CD4-positive, alpha-beta T cell treated with Interleukin-1 beta for 1 hour (primary cell): ENCODE measurements around the gene KLHDC7B.
A peak's percentile ranks its signal among the peaks of the same experiment; 100 is the strongest.

Source experiments
- DNase-seq, 2 donors: peaks; one replicate each; pipeline ENCODE4 v3.0.0-alpha.2; 2020 to 2022

Gene KLHDC7B

DNA sequence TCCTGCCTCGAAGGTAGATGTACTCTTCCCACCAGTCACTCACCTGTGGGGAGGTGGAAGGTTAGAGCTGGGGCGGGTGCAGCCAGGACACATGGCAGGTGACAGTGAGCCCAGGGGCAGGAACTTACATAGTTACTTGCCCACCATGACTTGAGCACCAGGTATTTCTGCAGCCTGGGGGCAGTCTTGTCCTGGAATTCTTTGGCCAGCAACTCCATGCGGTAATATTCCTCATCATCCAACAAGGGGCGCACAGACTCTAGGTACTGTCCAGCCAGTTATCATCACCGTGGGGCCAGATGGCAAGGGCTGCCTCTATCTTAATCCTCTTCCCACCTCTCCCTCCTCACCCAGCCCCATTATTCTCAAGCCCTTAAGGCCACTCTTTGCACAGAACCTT, 30.4 kb downstream of the KLHDC7B start:
- no peak for DNase-seq

DNA sequence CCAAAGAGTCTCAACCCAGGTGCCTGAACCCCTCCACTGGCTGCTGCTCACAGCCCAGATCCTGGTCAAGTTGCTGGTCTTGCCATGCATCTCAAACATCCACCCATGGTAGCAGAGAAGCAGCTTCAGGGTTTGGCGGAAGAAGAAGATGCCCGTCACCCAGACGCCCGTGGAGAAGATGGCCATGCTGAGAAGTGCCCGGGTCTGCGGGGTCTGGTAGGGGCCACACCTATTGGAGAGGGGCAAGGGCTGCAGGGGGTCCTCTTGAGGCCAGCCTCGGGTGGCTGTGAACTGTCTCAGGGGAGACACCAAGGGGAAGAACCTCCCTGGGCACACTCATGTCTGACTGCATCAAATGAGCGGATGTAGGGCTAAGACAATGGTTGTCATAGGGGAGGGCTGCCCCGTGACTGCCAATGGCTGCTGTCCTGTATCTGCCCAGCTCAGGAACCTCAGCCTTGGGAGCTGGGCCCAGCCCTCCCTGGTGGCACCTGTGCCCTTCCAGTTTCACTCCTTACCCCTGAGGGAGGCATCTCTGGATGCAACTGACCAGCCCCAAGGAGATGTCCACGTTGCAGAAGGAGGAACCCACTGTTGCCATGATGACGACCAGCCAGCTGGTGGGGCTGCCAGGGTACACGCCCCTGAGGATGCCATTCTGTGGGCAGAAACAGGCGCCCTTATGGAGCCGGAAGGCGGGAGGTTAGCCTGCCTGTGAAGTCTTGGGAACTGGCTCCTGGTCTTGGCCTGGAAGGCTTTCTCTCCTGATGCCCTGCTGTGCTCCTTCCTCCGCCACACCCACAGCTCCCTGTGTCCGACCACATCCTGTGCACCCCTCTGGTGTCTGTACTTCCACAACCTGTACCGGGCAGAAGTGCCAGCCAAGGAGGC, 31.4 kb downstream of the KLHDC7B start:
- peak in 1 of 2 donors; percentile 29 for DNase-seq

DNA sequence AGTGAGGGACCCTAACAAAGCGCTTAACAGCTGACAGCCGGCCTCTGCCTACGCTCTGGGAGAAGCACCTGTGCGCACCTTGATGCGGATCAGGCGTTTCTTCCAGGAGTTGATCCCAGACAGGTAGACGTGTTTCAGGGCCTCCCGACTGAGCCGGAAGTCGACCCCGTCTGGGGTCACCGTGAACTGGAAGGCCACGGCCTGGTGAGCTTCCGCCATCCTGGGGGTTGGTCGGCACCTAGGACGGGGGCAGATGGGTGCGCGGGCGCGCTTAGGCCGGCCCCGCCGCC, 31.9 kb downstream of the KLHDC7B start:
- DNase-seq: no peak

DNA sequence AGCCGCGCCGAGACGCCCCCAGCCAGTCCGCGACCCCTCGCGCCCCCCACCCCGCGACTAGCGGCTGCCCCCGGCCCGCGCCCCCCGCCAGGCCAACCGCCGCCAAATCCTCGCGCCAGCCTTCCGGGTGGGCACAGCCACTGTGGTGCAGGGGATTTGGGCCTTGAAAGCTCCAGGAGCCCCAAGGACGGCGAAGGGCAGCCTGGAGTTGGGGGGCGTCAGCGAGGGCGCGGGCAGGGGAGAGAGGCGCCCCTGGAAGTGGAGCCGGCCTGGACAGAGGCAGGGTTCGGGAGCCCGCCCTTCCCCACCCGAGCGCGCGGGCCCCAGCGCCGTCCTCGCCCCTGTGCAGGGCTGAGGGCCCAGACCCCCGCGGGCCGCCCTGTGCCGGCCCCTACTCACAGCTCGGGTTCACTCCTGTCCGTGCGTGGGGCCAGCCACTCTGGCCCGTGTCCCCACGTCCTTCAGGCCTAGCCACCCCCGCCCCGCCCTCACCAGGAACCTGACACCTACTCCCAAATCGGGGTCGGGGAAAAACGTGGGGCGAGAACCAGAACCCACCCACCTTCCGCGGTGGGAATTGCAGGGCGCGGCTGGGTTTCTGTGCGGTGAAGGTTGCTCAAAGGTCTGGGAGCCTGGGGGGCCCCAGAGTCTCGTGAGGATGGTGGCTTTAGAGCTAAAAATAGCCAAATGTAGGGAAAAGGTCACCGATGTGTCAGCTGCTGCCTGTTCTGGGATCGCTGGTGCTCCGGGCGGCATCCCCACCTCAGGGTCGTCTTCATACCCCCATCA, 32.5 kb downstream of the KLHDC7B start, which contains the start of gene CPT1B:
CPT1B (minus strand) TSS at position 441 of the 789 bp plus-strand sequence. CDS start 512 bp downstream, outside the sequence.
- DNase-seq: no peak

DNA sequence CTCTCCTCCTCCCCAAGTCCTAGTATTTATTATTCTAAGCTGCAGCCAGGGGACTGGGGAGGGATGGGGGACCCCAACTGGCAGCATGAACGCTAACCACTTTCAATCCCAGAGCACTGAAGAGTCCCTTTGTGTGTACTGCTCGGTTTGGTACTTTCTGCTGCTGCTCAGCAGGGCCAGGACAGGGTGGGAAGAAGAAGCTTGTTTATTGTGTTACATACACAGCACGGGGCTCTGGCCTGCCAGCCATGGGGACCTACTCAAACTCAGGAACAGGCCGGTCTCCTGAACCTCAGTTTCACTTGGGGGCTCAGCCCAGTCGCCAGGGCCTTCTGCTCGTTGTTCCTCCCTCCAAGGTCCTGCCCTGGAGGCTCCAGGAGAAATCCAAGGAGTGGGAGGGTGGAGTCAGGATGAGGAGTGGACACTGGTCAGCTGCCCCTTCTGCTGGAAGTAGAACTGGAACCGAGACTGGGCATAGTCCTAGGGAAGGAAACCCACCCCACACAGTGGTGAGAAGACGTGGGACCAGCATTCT, 33.1 kb downstream of the KLHDC7B start:
- no peak for DNase-seq

DNA sequence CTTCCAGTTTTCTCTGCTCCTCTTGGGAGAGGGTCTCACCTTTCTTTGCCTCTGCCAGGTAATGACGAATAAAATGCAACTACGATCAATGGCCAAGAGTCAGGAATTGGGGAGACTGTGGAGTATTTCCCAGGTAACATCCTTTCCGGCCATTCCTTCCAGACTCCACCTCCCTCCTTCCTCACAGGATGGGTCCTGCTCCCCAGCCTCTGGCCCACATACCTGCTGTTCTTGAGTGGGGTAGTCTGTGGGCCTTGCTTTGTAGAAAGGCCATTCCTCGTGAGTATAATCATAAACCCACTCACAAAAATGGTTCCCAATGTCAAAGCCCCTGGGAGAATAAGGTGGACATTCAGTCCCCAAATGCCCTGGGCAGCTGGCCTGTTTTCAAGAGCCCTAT, 34.1 kb downstream of the KLHDC7B start:
- DNase-seq: no peak

DNA sequence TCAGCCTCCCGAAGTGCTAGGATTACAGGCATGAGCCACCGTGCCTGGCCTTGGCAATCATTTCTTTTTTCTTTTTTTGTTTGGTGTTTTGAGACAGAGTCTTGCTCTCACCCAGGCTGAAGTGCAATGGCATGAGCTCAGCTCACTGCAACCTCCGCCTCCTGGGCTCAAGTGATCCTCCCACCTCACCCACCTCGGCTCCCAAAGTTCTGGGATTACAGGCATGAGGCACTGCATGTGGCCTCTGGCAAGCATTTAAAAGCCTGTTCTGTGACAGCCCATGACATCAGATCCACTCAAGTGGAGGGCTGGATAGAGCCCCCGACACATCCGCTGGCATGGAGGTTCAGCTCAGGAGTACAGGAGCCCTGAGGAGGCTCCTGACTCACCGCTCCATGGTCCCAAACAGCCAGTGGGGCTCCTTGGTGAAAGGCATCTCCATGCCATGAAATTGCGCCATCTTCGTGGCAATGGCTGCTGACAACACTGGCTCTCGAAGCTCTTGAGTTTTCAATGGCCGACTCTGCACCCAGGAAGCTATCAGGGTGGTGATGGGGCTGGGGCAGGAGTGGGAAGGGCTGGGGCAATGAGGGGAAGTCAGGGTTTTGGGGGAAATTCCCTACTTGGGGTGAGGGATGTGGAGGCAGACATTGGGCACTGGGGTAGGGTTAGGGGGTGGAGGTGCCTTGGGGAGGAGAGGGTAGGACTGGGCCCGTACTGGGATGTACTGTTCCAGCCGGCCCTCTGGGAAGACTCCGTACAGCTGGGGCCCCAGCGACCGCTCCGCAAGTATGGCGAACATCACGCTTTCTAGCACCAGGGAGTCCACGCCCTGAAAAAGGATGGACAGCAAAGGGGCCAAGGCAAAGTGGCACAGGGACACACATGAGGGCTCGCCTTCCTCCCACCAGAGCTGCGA, 35.6 kb downstream of the KLHDC7B start:
- DNase-seq: no peak

DNA sequence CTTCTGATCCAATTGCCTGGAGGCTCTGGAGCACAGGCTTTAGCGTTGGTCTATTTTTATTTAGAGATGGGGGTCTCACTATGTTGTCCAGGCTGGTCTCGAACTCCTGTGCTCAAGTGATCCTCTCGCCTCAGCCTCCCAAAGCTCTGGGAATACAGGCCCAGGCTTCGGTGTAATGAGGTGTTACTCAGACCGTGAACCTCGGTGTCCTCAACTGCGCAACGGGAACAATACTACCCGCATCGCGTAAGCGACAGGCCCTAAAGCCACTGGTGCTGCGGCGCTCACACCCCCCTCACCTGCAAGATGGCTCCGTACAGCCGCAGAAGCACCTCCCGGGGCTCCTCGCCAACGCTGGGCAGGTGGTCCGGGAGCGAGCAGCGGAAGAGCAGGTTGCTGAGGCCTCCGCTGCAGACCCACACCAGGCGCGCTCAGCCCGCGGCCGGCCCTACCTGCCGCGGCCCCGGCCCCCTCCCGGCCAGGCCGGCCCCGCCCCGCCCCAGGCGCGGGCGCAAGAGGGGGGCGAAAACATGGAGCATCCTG, 36.3 kb downstream of the KLHDC7B start:
- peak in 1 of 2 donors; percentile 17 for DNase-seq

DNA sequence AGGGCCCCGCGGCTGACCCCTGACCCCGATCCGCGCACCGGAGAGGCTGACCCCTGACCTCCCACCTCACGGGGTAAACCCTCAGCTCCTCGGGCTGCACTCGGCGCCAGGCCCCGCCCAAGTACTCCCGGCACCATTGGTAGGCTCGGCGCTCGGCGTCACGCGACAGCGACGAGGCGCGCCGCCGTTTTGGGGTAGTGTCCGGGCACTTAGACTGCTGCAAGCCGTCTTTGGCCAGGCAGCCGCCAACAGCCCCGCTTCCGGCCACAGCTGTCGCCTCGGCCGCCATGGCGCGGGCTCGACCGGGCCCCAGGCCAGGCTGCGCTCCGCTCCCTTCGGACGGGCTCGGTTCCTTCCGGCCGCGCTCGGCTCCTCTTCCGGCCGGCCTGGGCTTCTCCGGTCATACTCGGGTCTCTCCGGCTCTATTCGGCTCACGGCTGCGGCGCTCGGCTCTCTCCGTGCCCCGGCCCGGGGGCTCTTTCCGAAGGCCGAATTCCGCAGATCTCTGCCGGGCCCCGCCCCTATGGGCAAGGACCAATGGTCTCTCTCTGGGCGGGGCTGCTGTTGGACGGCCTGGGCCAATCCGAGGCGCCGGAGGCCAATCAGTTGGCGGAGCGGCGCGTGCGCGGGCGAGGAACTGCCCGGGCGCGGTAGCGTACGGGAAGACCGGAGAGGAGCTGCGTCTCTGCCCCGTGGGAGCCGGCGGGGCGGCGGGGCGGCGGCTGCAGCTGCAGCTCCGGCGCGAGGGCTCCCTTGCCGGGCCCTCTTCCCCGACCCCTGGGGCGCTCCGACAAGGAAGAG, 37.0 kb downstream of the KLHDC7B start, which contains the start of gene CHKB:
CHKB (minus strand) TSS at position 357 of the 801 bp plus-strand sequence; CDS start at position 289, 68 bp downstream.
- peak; percentile 97 to 99 for DNase-seq

DNA sequence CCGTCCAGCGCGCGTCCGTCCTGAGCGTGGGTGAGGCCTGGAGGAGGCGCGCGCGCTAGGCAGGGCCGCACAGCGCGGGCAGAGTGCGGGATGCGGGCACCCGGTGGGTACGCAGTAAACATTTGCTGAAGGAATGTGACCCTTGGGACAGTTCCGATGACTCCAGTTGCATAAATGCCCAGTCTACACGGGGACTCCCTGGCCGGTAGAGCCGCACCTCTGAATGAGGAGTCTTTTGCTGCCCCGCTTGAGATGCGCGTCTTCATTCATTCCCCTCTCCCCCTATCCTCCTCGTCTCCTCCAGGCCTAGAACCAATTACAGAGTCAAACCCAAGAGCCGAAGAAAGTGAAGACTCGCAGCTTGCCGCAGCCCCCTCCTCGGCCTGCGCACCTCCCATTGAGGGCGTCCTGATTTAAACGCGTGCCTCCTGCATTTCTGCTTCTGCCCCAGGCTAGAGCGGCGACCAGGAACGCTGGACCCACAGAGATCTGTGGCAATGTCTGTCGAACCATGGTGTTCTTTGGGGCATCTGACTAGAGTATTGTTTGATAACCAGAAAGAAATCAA, 37.7 kb downstream of the KLHDC7B start:
- DNase-seq: no peak

DNA sequence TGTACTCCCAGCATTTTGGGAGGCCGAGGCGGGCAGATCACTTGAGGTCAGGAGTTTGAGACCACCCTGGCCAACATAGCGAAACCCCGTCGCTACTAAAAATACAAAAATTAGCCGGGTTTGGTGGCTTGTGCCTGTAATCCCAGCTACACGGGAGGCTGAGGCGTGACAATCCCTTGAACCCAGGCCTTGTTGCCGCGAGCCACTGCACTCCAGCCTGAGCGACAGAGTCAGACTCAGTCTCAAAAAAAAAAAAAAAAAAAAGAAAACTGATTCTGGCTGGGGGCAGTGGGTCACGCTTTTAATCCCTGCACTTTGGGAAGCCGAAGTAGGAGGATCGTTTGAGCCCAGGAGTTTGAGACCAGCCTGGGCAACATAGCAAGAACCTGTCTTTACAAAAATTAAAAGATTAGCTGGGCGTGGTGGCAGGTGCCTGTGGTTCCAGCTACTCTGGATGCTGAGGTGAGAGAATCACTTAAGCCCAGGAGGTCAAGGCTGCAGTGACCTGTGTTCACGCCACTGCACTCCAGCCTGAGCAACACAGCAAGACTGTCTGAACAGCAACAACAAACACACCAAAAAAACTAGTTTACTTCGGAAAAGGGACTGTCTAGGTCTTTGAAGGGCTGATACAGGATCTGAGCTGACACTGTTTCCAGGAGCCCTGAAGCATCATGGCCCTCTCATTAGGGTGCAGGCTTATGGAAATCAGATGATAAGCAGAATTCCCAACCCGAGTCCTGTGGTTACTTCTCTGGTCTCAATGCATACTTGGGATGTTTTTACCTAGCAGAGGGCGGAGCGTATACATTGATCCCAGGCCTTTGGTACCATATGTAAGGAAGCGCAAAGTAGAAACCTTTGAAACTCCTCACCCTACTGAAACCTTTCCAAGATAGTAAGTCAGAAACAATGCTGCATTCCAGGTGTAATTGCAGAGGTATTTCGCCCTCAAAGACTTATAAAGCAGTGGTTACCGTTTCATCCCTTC, 38.7 kb downstream of the KLHDC7B start:
- no peak for DNase-seq

DNA sequence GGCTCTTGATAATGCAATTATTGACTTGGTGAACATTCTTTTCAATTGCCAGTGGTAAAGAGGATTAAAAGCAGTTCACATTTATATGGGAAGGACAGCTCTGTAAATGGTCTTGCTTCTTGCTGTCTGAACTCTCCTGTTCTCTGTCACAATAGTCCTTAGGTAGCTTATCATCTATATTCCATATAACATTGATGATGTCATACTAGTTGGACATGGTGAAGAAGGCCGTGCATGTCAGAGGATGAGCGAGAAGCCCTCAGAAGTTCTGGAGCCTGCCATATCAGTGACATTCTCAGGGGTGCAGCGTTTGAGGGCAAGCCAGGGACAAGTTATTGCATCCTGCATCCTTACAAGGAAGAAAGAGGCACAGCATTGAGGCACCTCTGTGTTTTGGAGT, 39.5 kb downstream of the KLHDC7B start:
- DNase-seq: no peak

DNA sequence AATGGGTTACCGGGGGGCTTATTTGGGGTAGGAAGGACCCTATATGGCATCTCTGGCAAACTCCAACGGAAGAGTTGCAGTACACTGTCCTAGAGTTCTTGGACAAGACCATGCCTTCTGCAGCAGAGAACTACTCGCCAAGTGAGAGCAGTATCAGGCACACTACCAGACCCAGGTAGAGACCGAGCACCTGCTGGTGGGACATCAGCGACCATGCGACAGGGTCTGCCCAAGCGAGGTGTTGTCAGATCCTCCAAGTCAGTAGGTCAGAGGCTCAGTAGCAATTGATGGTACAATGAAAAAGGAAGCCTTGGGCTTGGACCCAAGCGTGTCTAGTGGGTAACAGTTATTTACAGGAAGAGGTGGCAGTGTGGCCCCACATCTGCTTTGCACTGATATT, 40.1 kb downstream of the KLHDC7B start:
- no peak for DNase-seq

DNA sequence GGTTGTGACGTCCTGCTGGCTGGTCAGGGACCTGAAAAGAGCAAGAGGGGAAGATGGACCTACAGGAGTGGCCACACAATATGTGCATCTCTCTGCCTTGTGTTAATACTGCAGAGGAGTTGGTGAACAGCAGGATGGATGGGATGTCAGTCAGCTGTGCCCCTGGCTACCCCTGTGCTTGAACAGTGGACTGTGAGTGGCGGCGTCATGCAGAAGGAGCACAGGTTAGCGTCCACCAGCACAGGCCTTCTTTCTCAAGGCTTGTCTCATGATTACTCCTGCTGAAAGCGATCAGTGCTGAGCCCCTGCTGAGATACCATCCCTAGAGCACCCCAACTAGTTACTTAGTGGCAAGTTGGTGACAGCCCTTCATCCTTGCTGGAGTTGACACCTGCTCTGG, 40.7 kb downstream of the KLHDC7B start:
- no peak for DNase-seq

DNA sequence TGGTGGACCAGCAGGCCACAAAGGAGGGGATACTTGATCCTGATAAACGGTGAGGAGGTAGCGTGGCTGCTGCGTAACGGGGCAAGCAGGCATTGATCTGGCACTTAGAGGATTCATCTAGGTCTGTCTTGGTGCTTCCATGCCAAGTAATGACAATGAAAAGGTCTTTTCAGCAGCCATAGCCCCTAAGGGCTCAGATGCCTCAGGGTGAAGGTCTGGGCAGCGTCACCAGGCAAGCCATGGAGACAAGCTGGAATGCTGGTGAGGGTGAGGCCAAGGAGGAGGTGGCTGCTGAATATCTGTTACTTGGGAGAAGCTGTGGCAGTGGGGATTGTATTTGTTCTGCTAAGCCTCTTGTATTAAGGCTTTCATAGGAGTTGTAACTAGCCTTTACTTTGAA, 41.7 kb downstream of the KLHDC7B start:
- no peak for DNase-seq

DNA sequence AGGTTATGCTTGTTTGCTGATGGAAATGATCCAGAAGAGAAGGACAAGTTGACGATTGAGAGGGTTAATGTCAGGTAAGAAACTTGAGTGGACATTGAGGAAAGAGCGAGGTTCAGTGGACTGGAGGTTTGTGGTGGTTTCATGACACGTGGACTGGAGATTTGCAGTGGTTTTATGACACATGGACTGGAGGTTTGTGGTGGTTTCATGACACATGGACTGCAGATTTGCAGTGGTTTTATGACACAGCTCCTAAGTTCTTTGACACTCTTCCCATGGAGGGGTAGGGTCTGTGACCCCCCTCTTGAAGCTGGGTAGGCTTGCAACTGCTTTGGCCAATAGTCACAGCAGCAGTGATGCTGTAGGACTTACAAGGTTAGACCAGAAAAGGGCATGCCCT, 49.5 kb downstream of the KLHDC7B start:
- DNase-seq: no peak

DNA sequence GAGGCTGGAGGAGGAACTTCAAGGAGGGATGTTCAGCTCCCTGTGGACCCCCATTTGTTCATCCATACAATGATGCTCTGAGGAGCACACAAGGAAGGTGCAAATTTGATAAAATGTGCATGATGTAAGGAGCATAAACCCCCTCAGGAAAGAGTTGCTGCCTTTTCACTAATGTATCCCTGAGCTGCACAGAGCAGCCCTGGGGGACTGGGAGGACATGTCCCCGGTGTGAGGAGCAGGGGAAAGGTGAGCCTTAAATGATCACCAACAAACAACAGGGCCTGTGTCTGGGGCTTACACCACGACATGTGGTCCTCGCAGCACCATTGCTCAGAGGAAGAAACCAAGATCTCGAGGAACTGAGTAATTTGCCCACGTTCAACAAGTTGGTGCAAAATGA, 51.4 kb downstream of the KLHDC7B start:
- no peak for DNase-seq

DNA sequence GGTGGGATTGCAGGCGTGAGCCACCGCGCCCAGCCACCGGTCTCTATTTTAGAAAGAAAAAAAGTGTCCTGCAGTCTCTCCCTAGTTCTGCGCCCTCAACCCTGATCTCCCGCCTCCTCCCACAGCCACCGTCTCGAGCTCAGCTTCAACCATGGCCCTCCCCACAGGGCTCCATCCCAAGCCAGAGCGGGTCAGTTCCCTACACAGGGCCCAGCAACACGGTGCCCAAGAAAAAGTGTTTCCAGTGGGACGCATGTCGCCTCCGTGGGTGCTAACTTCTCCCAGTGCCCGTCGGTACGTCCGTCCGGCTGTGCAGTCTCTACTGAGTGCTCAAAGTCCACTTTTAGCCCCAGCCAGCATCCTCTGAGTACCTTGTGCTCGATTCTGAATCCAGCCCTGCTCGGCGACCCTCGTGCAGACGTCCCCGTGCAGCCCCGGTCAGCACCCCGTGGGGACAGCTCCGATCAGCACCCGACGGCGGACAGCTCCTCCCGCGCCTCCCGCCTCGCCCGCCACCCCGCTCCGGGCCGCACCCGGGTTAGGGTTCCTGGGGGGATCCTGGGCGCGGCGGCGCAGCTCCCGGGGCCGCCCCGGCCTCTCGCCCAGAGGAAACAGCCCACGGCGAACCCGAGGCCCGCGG, 54.2 kb downstream of the KLHDC7B start:
- peak; percentile 46 to 65 for DNase-seq

DNA sequence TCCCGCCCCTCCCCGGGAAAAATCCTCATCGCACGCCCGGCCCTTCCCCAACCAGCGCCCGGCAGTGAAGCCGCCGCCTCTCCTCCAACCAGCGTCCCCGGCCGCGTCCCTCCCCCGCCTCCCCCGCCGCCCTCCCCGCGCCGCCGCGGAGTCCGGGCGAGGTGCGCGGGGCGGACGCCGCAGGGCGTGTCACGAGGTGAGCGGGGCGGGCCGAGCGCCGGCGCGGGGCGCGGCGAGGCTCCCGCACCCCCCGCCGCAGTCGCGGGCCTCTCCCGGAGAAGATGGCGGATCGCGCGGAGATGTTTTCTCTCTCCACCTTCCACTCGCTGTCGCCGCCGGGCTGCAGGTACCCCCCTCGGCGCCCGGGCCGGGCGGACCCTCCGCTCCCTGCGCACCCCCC, 54.8 kb downstream of the KLHDC7B start, which contains the start of gene MAPK8IP2:
MAPK8IP2 (plus strand) TSS at position 256 of the 400 bp plus-strand sequence; CDS start at position 282, 26 bp downstream.
- no peak for DNase-seq
